ENCODE data around the gene NDUFAF2. TPM values are rescaled to one million over a fixed set of nuclear protein-coding genes. Genes with fewer than 3 reads are reported as not detected.

NDUFAF2 gene
- polyA plus RNA-seq, 3 donors = 32.1 to 35.9 (median 33.3) TPM

GRCh38 chr5:61100437-61100836, 155.4 kb downstream of the NDUFAF2 start:
- DNase-seq (ENCODE audit: low read depth in 3 of 3, low spot score in 2 of 3) = no peak

- no peak for DNase-seq (ENCODE audit: low read depth in 3 of 3, low spot score in 2 of 3)
These were observed 169.4 kb downstream of the NDUFAF2 start for GRCh38 chr5:61114441-61114840.

GRCh38 chr5:61115968-61116367, 171.0 kb downstream of the NDUFAF2 start:
- no peak for DNase-seq (ENCODE audit: low read depth in 3 of 3, low spot score in 2 of 3)

- DNase-seq (ENCODE audit: low read depth in 3 of 3, low spot score in 2 of 3) = no peak
These were observed 174.1 kb downstream of the NDUFAF2 start for GRCh38 chr5:61119066-61119465.

DNA sequence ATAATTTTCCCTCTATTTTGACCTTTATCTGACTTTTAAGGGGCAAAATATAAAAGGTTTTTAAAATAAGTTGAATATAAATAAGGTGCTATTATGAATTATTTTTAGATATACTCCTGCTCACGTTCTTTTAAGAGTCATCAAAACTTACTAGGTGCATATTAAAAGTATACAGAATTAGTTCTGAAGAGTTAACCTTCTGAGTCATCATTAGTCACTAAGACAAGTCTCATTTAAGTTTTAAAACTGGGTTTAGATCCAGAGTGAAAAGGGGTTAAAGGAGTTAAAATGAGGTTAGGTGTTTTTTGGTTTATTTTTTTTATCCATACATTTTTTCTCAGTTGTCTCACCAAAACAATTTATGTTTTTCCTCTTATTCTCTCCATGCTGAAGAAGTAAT, 175.5 kb downstream of the NDUFAF2 start:
- DNase-seq (ENCODE audit: low read depth in 3 of 3, low spot score in 2 of 3) = no peak

DNA sequence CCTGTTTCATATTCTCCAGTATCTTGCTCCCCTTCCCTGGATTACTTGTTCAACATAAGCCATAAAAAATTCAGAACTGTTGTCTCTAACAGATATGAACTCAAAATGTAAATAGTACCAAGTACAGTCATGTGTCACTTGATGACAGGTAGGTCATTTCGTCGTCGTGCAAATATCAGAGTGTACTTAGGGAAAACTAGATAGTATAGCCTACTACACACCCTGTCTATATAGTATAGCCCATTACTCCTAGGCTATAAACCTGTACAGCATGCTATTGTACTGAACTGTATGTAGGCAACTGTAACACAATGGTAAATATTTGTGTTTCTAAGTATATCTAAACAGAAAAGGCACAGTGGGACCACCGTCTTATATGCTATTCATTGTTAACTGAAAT, 178.1 kb downstream of the NDUFAF2 start:
- DNase-seq (ENCODE audit: low read depth in 3 of 3, low spot score in 2 of 3) = no peak

- no peak for DNase-seq (ENCODE audit: low read depth in 3 of 3, low spot score in 2 of 3)
These were observed 185.3 kb downstream of the NDUFAF2 start for GRCh38 chr5:61130289-61130688.

- DNase-seq (ENCODE audit: low read depth in 3 of 3, low spot score in 2 of 3) = no peak
These were observed 187.6 kb downstream of the NDUFAF2 start for GRCh38 chr5:61132559-61132958.

- DNase-seq (ENCODE audit: low read depth in 3 of 3, low spot score in 2 of 3) = no peak
These were observed 192.8 kb downstream of the NDUFAF2 start for GRCh38 chr5:61137835-61138234.

DNA sequence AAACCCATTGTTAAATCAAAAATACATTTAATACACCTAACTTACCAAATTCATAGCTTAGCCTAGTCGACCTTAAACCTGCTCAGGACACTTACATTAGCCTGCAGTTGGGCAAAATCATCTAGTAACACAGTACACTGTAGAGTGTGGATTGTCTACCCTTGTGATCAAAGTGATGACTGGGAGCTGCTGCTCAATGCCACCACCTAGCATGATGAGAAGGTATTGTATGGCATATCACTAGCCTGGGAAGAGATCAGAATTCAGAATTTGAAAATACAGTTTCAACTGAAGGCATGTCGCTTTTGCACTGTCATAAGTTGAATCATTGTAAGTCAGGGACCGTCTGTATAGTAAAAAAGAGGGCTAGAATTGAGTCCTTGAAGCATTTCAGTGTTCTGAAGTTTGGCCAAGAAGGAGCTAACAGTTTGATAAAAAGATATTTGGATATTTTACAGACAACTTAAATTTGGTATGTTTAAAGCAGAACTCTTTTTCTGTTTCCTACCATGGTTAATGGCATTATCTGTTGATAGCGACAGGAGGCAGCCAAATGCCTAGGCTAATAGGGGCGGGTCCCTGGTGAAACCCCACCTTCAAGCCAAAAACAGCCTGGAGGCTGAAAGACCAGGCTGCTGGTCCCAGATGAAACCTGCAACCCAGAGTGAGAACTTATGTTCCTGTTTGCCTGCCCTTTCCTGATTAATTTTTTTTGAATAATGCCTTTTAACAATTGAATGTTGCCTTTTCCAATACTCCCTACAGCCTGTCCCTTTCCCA, 194.3 kb downstream of the NDUFAF2 start:
- no peak for DNase-seq (ENCODE audit: low read depth in 3 of 3, low spot score in 2 of 3)

DNA sequence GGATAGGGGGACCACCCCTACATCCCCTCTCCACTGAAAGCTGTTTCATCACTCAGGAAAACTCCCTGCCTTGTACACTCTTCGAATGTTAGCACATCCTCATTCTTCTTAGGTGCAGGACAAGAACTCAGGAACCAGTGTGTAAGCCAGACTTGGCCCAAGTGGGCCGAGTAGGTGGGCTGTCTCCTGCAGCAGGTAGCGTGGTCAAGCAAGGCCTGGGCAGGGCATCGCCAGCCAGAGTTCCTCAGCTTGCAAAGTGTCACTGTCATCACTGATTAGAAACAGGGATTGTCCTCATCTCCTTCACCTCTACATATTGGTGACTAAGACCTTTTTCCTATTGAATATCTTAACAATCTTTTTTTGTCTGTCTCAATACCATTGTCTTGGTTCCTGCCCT, 194.9 kb downstream of the NDUFAF2 start:
- DNase-seq (ENCODE audit: low read depth in 3 of 3, low spot score in 2 of 3) = no peak

DNA sequence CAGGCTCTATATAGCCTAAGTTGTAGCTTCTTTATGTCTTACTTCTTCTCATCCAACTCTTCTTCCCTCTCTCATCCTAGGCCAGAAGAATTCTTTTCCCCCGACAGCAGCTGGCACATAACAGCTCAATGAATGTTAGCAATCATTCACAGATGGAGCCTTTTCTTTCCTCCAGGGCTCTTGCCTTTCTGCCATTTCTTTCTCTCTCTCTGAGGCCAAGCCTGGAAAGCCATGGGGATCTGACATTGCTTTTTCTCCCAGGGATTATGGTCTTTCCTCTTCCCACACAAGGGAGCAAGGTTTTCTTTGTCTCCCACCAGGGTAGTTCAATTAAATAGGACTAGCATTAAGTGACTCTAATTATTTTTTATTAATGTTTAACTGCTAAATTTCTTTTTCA, 196.8 kb downstream of the NDUFAF2 start:
- DNase-seq (ENCODE audit: low read depth in 3 of 3, low spot score in 2 of 3) = no peak

- DNase-seq (ENCODE audit: low read depth in 3 of 3, low spot score in 2 of 3) = no peak
These were observed 197.4 kb downstream of the NDUFAF2 start for GRCh38 chr5:61142391-61142790.

DNA sequence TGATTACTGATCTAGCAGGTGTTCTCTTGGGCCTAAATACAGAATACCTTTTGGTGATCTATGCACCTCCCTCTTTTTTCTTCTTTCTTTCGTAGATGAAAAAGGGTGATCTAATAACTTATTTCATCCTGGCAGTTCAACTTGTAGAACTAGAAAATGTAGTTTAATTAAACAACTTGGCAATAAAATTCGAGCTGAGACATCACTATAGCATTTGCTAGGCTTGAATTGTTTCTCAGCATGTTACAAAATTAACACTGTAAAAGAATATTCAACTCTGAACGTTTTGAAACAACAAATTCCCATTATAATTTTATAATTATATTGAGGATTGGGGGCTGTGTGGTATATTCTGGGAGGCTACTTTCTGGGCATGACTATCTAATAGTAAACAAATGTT, 197.8 kb downstream of the NDUFAF2 start:
- no peak for DNase-seq (ENCODE audit: low read depth in 3 of 3, low spot score in 2 of 3)

DNA sequence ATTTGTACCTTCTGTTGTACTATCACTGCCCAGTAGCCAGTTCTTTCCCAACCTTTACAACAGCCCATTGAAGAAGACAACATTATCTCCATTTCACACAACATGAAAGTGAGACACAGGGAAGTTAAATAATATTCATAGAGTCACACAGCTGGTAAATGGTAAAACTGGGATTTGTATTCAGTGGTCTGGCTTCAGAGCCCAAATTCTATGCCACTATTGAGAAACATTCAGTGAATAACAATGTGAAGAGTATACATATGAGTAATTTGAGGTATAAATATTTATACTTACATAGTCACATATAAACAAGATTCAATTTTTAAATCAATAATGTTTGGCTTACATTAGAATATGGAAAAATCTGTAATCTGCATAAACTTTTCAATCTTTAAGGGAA, 203.5 kb downstream of the NDUFAF2 start:
- DNase-seq (ENCODE audit: low read depth in 3 of 3, low spot score in 2 of 3) = no peak

- no peak for DNase-seq (ENCODE audit: low read depth in 3 of 3, low spot score in 2 of 3)
These were observed 206.9 kb downstream of the NDUFAF2 start for GRCh38 chr5:61151893-61152292.

DNA sequence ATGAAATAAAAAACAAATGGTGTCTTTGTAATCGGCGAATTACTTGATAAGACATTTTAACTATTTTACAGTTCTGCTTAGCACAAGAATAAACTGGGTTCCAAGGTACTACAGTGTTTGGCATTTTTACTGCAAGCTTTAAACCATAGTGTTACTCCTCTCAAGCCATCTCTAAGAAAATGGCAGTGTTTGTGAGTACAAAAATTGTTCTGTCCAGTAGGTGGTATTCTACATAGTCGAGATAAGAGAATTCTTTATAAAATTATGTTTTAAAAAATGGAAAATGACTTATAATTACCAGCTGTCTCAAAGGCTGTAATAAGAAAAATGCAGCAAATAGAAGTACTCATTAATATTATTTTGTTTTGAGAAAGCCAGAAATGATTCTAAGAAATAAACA, 214.1 kb downstream of the NDUFAF2 start:
- no peak for DNase-seq (ENCODE audit: low read depth in 3 of 3, low spot score in 2 of 3)

DNA sequence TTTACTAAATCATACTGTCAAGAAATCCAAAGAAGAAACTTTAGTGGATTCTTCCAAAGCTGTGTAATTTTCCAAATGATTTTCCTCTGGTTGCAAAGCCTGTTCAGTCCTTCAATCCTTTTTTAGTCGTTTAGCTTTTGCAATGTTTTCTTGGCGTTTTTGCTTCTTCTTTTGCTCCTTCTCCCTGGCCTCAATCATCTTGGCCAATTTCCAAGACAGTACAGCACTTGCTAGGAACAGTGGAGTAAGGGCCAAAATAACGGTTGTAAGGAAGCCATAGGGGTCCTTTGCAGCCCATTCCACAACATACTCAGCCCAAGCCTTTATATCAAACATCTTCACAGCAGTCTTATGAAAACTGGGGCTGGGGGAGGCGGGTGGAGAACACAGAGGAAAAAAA, 214.8 kb downstream of the NDUFAF2 start:
- no peak for DNase-seq (ENCODE audit: low read depth in 3 of 3, low spot score in 2 of 3)

GRCh38 chr5:61160497-61160896, 215.5 kb downstream of the NDUFAF2 start:
- no peak for DNase-seq (ENCODE audit: low read depth in 3 of 3, low spot score in 2 of 3)

GRCh38 chr5:61162010-61162831, 217.2 kb downstream of the NDUFAF2 start, which contains the start of gene SMIM15:
SMIM15 (minus strand) TSS chr5:61162468; CDS start chr5:61160171, 2,297 bp downstream.
- peak; percentile 69 to 84 (median 74) for DNase-seq (ENCODE audit: low read depth in 3 of 3, low spot score in 2 of 3)

DNA sequence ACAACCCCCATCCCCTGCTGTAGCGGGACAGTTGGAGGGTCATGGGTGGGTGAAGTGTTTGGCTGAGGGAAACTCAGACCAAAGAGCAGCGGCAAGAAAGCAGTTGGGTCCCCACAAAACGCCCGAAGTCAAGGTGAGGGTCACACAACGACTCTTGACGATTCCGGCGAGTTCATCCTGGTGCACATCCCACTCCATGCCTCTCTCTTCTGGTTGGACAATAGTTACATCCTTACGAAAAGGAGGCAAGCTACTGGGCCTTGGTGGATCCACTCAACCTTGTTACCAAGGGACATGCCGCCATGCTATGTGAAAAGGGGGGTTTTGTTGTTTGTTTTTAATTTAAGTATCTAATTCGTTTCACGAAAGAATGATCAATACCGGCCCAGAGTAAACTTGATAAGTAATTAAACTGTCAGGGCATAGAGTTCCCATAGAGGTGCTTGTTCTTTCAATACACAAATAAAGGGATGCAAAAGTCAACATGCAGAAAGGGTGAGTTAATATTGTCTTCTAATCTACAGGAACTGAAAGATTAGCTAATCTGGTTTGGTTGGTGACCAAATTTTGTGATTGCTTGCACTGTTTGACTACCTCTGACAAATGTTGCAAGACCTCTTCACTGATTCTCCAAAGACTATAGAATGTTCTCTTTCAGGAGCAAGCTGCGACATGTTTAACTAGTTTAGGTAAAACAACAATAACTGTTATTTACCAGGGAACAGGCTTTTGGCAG, 218.0 kb downstream of the NDUFAF2 start:
- DNase-seq (ENCODE audit: low read depth in 3 of 3, low spot score in 2 of 3) = peak in 2 of 3 donors; percentile 25 to 38

All from right renal cortex interstitium (tissue), 3 donors.